Ishikawa (cell line): Measurements from ENCODE around the gene MED13L.

Source experiments
- CEBPB ChIP-seq: IDR thresholded peaks from 2 replicates; pipeline ENCODE4 v1.6.1; 2012
- CREB1 ChIP-seq: IDR thresholded peaks from 2 replicates; pipeline ENCODE4 v1.6.1; 2012; ENCODE audit warnings: low read depth
- EGR1 ChIP-seq: IDR thresholded peaks from 2 replicates; pipeline ENCODE4 v1.6.1; 2012
- EP300 ChIP-seq: IDR thresholded peaks from 2 replicates; pipeline ENCODE4 v1.6.1; 2012; ENCODE audit warnings: borderline replicate concordance
- FOXM1 ChIP-seq: IDR thresholded peaks from 2 replicates; pipeline ENCODE4 v1.6.1; 2012; ENCODE audit warnings: low read depth, borderline replicate concordance
- NFIC ChIP-seq: IDR thresholded peaks from 2 replicates; pipeline ENCODE4 v1.6.1; 2012
- RAD21 ChIP-seq: IDR thresholded peaks from 2 replicates; pipeline ENCODE4 v1.6.1; 2012; ENCODE audit warnings: low read depth
- TAF1 ChIP-seq: IDR thresholded peaks from 2 replicates; pipeline ENCODE4 v1.6.1; 2012; ENCODE audit warnings: low read depth, mild to moderate bottlenecking
- TCF12 ChIP-seq: IDR thresholded peaks from 2 replicates; pipeline ENCODE4 v1.6.1; 2012; ENCODE audit warnings: low read depth
- TEAD4 ChIP-seq: IDR thresholded peaks from 2 replicates; pipeline ENCODE4 v1.6.1; 2012
- YY1 ChIP-seq: IDR thresholded peaks from 2 replicates; pipeline ENCODE4 v1.6.1; 2012; ENCODE audit warnings: low read depth
- ZBTB7A ChIP-seq: IDR thresholded peaks from 2 replicates; pipeline ENCODE4 v1.6.1; 2012; ENCODE audit warnings: low read depth
- TF ChIP-seq, protein P1 (sequence below): IDR thresholded peaks from 2 replicates; pipeline ENCODE4 v1.6.1; 2012
- TF ChIP-seq, protein P2 (sequence below): IDR thresholded peaks from 2 replicates; pipeline ENCODE4 v1.6.1; 2012
- TF ChIP-seq, protein P3 (sequence below): IDR thresholded peaks from 2 replicates; pipeline ENCODE4 v1.6.1; 2012; ENCODE audit warnings: low read depth, mild to moderate bottlenecking

The MED13L gene

DNA sequence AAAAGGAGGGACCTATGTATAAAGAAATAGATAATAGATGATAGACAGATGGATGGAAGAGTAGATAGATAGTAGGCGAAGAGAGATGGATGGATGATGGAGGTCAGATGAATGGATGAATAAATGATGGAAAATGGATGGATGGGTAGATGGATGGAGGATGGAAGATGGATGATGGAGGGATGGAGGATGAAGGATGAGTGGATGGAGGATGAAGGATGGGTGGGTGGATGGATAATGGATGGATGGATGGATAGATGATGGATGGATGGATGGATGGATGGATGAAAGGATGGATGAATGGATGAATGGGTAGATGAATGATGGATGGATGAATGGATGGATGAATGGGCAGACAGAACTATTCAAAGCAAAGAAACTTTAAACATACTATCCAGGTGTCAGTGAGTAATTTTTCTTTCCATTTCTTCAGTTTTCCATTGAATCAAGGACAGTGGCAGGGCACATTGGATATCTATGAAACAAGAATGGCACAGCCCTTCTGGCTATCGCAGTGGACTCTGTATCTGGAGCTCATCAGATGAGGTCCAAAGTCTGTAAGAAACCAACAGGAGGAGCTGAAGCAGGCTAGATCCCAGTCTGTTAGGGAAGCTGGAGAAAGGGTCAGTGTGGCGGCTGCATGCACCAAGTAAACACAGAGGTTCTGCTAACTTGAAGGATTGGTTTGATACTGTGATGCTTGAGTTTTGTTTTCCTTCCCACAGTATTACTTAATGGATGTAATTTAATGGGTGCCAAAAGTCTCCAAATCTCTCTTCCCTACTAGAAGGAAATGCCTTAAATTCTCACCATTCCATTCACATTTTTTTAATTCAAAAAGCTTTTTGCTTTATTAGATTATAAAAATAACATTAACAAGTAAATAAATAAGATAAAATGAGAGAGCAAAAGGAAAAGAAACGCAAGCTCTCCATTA, 18.1 kb upstream of the MED13L start:
- TF ChIP-seq EP300, result no peak
- no peak for TF ChIP-seq FOXM1
- no peak for TF ChIP-seq RAD21
- TF ChIP-seq, protein P1, sequence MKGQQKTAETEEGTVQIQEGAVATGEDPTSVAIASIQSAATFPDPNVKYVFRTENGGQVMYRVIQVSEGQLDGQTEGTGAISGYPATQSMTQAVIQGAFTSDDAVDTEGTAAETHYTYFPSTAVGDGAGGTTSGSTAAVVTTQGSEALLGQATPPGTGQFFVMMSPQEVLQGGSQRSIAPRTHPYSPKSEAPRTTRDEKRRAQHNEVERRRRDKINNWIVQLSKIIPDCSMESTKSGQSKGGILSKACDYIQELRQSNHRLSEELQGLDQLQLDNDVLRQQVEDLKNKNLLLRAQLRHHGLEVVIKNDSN, result no peak
- no peak for TF ChIP-seq CEBPB
- no peak for TF ChIP-seq TAF1
- TF ChIP-seq TEAD4, result no peak
- no peak for TF ChIP-seq ZBTB7A
- TF ChIP-seq, protein P2, sequence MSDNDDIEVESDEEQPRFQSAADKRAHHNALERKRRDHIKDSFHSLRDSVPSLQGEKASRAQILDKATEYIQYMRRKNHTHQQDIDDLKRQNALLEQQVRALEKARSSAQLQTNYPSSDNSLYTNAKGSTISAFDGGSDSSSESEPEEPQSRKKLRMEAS, result no peak
- TF ChIP-seq TCF12, result no peak
- no peak for TF ChIP-seq NFIC
- no peak for TF ChIP-seq EGR1
- TF ChIP-seq CREB1, result no peak
- TF ChIP-seq YY1, result no peak
- TF ChIP-seq, protein P3, sequence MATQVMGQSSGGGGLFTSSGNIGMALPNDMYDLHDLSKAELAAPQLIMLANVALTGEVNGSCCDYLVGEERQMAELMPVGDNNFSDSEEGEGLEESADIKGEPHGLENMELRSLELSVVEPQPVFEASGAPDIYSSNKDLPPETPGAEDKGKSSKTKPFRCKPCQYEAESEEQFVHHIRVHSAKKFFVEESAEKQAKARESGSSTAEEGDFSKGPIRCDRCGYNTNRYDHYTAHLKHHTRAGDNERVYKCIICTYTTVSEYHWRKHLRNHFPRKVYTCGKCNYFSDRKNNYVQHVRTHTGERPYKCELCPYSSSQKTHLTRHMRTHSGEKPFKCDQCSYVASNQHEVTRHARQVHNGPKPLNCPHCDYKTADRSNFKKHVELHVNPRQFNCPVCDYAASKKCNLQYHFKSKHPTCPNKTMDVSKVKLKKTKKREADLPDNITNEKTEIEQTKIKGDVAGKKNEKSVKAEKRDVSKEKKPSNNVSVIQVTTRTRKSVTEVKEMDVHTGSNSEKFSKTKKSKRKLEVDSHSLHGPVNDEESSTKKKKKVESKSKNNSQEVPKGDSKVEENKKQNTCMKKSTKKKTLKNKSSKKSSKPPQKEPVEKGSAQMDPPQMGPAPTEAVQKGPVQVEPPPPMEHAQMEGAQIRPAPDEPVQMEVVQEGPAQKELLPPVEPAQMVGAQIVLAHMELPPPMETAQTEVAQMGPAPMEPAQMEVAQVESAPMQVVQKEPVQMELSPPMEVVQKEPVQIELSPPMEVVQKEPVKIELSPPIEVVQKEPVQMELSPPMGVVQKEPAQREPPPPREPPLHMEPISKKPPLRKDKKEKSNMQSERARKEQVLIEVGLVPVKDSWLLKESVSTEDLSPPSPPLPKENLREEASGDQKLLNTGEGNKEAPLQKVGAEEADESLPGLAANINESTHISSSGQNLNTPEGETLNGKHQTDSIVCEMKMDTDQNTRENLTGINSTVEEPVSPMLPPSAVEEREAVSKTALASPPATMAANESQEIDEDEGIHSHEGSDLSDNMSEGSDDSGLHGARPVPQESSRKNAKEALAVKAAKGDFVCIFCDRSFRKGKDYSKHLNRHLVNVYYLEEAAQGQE, result no peak

DNA sequence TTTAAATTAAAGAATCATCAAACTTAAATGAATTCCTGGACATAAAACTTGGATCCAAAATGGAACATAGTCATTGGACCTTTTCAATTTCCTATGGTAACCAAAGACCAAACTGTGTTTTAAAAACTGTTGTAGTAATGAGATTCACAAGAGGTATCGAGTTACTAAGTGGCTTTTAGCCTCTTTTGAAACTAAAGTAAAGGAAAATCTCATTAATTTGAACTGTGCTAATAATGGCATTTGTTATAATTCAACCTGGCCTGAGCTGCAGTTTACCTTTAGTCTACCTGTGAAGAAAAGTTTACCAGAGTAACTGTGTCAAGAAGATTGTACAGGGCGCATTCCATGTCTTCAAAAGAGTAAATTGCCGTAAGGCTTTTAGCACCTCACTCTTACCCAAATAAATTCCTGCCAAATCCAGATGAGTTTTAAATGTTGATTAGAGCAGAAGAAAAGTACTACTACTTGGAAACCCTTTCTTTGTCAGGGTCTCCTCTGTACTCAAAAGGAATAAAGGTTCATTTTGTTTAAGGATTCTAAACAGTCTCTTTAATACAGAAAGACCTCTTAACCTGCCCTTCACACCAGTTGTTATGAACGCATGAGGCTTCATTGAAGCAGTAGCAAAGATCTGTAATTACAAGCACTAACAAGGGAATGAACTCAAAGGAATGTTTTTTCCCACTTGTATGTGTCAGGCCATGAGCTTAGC, 17.1 kb upstream of the MED13L start:
- TF ChIP-seq CREB1, result no peak
- TF ChIP-seq CEBPB, result no peak
- TF ChIP-seq RAD21, result no peak
- TF ChIP-seq EGR1, result no peak
- TF ChIP-seq YY1, result no peak
- no peak for TF ChIP-seq ZBTB7A
- TF ChIP-seq, protein P3, result no peak
- TF ChIP-seq, protein P1, result no peak
- TF ChIP-seq FOXM1, result no peak
- no peak for TF ChIP-seq NFIC
- TF ChIP-seq EP300, result no peak
- no peak for TF ChIP-seq TEAD4
- TF ChIP-seq TCF12, result no peak

DNA sequence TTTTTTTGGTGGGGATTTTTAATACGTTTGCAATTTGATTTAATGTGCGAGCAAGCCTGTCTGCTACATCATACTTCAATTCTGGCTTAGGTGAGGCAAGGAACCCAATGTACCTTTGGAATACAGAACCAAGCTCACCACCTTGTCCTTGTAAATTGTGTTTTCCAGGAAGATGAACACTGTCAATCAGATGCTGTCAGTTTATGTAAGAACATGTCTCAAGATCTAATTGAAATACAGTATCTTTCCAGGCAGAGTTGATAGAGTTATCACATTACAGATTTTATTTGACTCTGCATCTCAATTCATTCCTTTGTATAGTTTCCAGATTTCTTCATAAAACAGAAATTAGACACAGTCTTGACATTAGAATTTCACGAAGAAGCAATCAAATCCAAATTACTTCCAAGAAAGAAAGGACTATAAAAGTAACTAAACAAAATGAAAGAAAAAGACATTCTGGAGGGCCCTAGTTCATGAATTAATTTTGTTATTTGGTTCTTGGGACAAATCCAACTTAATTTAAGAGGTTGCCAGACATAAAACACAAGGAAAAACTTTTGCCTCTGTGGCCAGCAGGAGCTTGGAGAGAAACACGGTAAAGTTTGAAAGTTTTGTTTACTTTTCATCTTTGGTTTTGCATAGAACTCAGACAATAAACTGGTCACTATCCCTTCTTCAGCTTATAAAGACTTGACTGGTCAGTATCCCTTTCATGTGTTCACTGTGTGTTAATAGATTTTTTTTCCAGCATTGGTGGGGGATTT, 16.4 kb upstream of the MED13L start:
- TF ChIP-seq, protein P1, result no peak
- TF ChIP-seq EP300 (no peak), FOXM1 (no peak), CREB1 (no peak), ZBTB7A (no peak), NFIC (no peak)
- TF ChIP-seq, protein P2, result no peak

DNA sequence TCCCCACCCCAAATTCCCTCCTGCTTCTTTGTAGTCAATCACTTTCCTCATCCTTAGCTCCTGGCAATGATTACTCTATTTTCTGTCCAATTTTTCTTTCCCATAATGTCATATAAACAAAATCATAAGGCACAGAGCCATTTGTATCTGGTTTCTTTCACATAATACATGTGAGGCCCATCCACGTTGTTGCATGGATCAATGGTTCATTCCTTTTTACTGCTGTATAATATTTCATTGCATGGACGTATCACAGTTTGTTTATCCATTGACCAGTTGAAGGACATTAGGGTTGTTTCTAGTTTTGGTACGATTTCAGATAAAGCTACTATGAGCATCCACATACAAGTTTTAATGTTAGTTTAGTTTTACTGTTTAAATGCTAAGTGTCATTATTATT, 13.7 kb upstream of the MED13L start:
- TF ChIP-seq, protein P2, result no peak
- TF ChIP-seq YY1 (no peak), TCF12 (no peak), CREB1 (no peak), TAF1 (no peak), CEBPB (no peak), RAD21 (no peak), FOXM1 (no peak), EGR1 (no peak), NFIC (no peak), EP300 (no peak), ZBTB7A (no peak), TEAD4 (no peak)
- TF ChIP-seq, protein P3, result no peak
- TF ChIP-seq, protein P1, result no peak
